OCI-LY3 (cell line): Measurements from ENCODE around the gene ZBTB16.
A peak's percentile ranks its signal among the peaks of the same experiment; 100 is the strongest.

Experiments
- H2AFZ ChIP-seq: fragments of 200-600, 300-600 bp; shearing (Covaris generic); 2 replicates; pipeline ENCODE4 v1.6.0; 2014; ENCODE audit warnings: antibody characterized with exemption, low read depth, low read length
- H3K27ac ChIP-seq: fragments of 200-600, 300-600 bp; sonication (generic); 2 replicates; pipeline ENCODE4 v1.5.1; 2014; ENCODE audit warnings: mild to moderate bottlenecking, low read length, moderate library complexity, mixed read lengths
- H3K27me3 ChIP-seq: fragments of 200-600, 300-600 bp; sonication (generic); 2 replicates; pipeline ENCODE4 v1.6.1; 2014; ENCODE audit warnings: low read depth, low read length, mixed read lengths
- H3K36me3 ChIP-seq: fragments of 200-600, 300-600 bp; sonication (generic); replicated peaks from 2 replicates; pipeline ENCODE3; 2014; ENCODE audit warnings: low read depth, low read length, mixed read lengths
- H3K4me1 ChIP-seq: fragments of 300-600, 200-600 bp; sonication (generic); 2 replicates; pipeline ENCODE4 v1.6.1; 2014; ENCODE audit warnings: low read length, mixed read lengths
- H3K4me2 ChIP-seq: fragments of 200-600, 300-600 bp; sonication (generic); 2 replicates; pipeline ENCODE4 v1.6.1; 2014; ENCODE audit warnings: low read length, mixed read lengths
- H3K4me3 ChIP-seq: fragments of 300-600, 200-600 bp; sonication (generic); 2 replicates; pipeline ENCODE4 v1.5.1; 2014; ENCODE audit warnings: antibody characterized with exemption, mild to moderate bottlenecking, low read length, moderate library complexity
- H3K79me2 ChIP-seq: fragments of 300-600, 200-600 bp; shearing (Covaris generic); 2 replicates; pipeline ENCODE4 v1.6.1; 2014; ENCODE audit warnings: mild to moderate bottlenecking, low read length, mixed read lengths
- H3K9ac ChIP-seq: fragments of 300-600, 200-600 bp; shearing (Covaris generic); 2 replicates; pipeline ENCODE4 v1.6.0; 2014; ENCODE audit warnings: mild to moderate bottlenecking, low read length, moderate library complexity
- H3K9me3 ChIP-seq: fragments of 200-600, 300-600 bp; shearing (Covaris generic); 2 replicates; pipeline ENCODE4 v1.6.1; 2014; ENCODE audit warnings: low read length, mixed read lengths; ENCODE audit not compliant: insufficient read depth
- H4K20me1 ChIP-seq: fragments of 200-600, 300-600 bp; sonication (generic); 2 replicates; pipeline ENCODE4 v1.6.1; 2016; ENCODE audit warnings: low read length, mixed read lengths; ENCODE audit not compliant: insufficient read depth
- EZH2phosphoT487 ChIP-seq: fragments of 200-600 bp; shearing (Covaris generic); IDR thresholded peaks from 2 replicates; pipeline ENCODE4 v1.6.1; 2018; ENCODE audit warnings: antibody characterized with exemption, mixed run types, low read depth
- TF ChIP-seq, protein P1 (sequence below): fragments of 200-600, 300-600 bp; sonication (generic); IDR thresholded peaks from 2 replicates; pipeline ENCODE4 v1.5.1; 2014; ENCODE audit warnings: antibody characterized with exemption, low read length, low read depth

ZBTB16 gene

GRCh38 chr11:114130629-114131277, 71.2 kb downstream of the ZBTB16 start:
- no peak overlapping the region for H3K9ac ChIP-seq
- no peaks in the 10 kb centered on the region for H3K9me3 ChIP-seq
- H2AFZ ChIP-seq = no peak overlapping the region
- H3K4me3 ChIP-seq = no peak overlapping the region
- H3K4me2 ChIP-seq = no peak overlapping the region
- H3K79me2 ChIP-seq = no peaks in the 10 kb centered on the region
- H3K36me3 ChIP-seq = no peaks in the 10 kb centered on the region
- peaks cover 47% of the 10 kb centered on the region for H3K27me3 ChIP-seq
- H4K20me1 ChIP-seq = no peaks in the 10 kb centered on the region
- TF ChIP-seq EZH2phosphoT487 = no peak
- TF ChIP-seq, protein P1, sequence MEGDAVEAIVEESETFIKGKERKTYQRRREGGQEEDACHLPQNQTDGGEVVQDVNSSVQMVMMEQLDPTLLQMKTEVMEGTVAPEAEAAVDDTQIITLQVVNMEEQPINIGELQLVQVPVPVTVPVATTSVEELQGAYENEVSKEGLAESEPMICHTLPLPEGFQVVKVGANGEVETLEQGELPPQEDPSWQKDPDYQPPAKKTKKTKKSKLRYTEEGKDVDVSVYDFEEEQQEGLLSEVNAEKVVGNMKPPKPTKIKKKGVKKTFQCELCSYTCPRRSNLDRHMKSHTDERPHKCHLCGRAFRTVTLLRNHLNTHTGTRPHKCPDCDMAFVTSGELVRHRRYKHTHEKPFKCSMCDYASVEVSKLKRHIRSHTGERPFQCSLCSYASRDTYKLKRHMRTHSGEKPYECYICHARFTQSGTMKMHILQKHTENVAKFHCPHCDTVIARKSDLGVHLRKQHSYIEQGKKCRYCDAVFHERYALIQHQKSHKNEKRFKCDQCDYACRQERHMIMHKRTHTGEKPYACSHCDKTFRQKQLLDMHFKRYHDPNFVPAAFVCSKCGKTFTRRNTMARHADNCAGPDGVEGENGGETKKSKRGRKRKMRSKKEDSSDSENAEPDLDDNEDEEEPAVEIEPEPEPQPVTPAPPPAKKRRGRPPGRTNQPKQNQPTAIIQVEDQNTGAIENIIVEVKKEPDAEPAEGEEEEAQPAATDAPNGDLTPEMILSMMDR = no peak
- H3K27ac ChIP-seq = no peak overlapping the region
- no peaks in the 10 kb centered on the region for H3K4me1 ChIP-seq

DNA sequence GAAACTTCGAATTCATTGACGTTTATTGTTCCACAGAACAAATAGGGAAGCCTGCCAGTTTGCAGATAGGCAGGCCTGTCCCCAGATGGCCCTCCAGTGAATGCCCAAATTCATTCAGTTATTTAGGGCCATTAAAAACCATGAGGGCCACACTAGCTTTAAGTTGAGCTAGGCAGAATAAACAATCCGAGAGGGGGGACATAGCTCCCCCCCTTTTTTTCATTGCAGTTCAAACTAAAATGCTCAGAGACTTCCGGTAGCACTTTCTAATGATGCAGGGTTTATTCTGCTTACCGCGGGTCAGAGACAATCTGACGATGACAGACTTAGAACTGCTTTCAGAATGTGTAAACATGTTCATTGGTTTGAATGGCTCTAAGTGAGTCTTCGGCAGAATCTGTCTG, 72.0 kb downstream of the ZBTB16 start:
- H3K79me2 ChIP-seq = no peaks in the 10 kb centered on the region
- TF ChIP-seq, protein P1 = no peak
- TF ChIP-seq EZH2phosphoT487 = no peak

DNA sequence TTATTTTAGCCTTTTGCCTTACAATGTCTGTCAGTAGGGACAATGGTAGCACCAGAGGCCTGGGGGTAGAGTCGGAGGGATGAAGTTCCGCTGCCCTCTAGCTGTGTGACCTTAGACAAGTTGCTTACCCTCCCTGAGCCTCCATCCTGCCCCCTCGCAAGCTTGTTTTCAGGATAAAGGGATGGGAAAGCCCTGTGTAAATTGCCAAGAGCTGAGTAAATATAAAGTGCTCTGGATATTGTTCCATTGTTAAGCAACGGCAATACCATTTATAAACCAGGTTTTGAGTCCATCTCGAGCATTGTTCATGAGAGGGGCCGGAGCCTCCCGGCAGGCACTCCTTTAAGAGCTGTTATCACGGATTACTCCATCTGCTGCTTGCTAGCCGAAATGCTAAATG, 72.9 kb downstream of the ZBTB16 start:
- Histone ChIP-seq H3K9me3 (no peaks in the 10 kb centered on the region), H3K9ac (no peak overlapping the region), H3K4me2 (no peak overlapping the region), H3K27me3 (peaks cover 38% of the 10 kb centered on the region), H3K79me2 (no peaks in the 10 kb centered on the region), H3K4me1 (no peaks in the 10 kb centered on the region), H3K27ac (no peak overlapping the region), H4K20me1 (no peaks in the 10 kb centered on the region), H3K36me3 (no peaks in the 10 kb centered on the region), H3K4me3 (no peak overlapping the region), H2AFZ (no peak overlapping the region)
- TF ChIP-seq, protein P1 = peak; percentile 39
- no peak for TF ChIP-seq EZH2phosphoT487

More for the DNA sequence above, 72.0 kb downstream of the ZBTB16 start:
- Histone ChIP-seq H4K20me1 (no peaks in the 10 kb centered on the region), H3K36me3 (no peaks in the 10 kb centered on the region), H3K4me2 (no peak overlapping the region), H3K27me3 (peaks cover 44% of the 10 kb centered on the region), H3K4me3 (no peak overlapping the region), H3K27ac (no peak overlapping the region), H3K9ac (no peak overlapping the region), H3K9me3 (no peaks in the 10 kb centered on the region), H3K4me1 (no peaks in the 10 kb centered on the region), H2AFZ (no peak overlapping the region)

DNA sequence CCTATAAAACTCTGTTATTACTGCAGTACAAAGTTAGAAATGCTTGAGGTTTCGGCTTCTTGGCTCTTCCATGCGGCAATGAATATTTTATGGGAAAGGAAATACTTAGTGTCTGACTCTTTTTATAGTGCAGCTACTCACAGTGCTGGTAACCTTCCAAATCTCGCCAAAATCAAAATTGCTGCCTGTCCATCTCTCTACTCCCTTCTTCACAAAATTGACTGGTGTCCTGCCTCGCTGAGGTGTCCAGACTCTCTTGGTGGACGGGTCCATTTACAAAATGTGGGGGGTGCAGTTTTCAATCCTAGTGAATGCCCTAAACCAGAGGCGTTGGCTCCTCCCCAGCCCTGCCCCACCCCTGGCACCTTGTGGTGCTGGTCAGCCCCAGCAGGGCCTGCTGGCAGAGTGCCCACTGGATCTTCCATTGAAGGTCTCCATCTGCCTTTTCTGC, 73.5 kb downstream of the ZBTB16 start:
- Histone ChIP-seq H3K27ac (no peak overlapping the region), H3K4me2 (no peak overlapping the region), H3K79me2 (no peaks in the 10 kb centered on the region), H2AFZ (no peak overlapping the region), H3K36me3 (no peaks in the 10 kb centered on the region), H3K4me3 (no peak overlapping the region), H4K20me1 (no peaks in the 10 kb centered on the region), H3K9ac (no peak overlapping the region), H3K4me1 (no peaks in the 10 kb centered on the region), H3K9me3 (no peaks in the 10 kb centered on the region), H3K27me3 (peaks cover 34% of the 10 kb centered on the region)
- TF ChIP-seq, protein P1 = no peak
- no peak for TF ChIP-seq EZH2phosphoT487
